Uterus (tissue), 4 donors: ENCODE results near the gene LTBP4. TPM values are rescaled to one million over a fixed set of nuclear protein-coding genes. Genes with fewer than 3 reads are reported as not detected.

Source experiments
- DNase-seq, 2 donors: peaks; one replicate each; pipeline ENCODE4 v3.0.0-alpha.2; 2019 to 2020
- H3K27ac ChIP-seq, 2 donors: fragments of 200-600 bp; sonication (generic); 1 replicate in 1 of 2; 2 replicates in 1 of 2; pipeline ENCODE4 v1.5.1; 2016 to 2018
- H3K27me3 ChIP-seq, 2 donors: fragments of 200-600 bp; sonication (generic); one replicate each; pipeline ENCODE4 v1.5.1; 2018 to 2019; ENCODE audit warnings: control low read depth in 1 of 2
- H3K36me3 ChIP-seq, 2 donors: fragments of 200-600 bp; sonication (generic); one replicate each; pipeline ENCODE4 v1.5.1; 2019; ENCODE audit warnings: control low read depth in 1 of 2
- H3K4me1 ChIP-seq, 2 donors: fragments of 200-600 bp; sonication (generic); one replicate each; pipeline ENCODE4 v1.5.1; 2018 to 2019; ENCODE audit warnings: control low read depth in 1 of 2
- H3K4me3 ChIP-seq, 2 donors: fragments of 200-600 bp; sonication (generic); 1 replicate in 1 of 2; 2 replicates in 1 of 2; pipeline ENCODE4 v1.5.1; 2018 to 2019; ENCODE audit warnings: mild to moderate bottlenecking in 1 of 2
- H3K9me3 ChIP-seq, 2 donors: fragments of 200-600 bp; sonication (generic); one replicate each; pipeline ENCODE4 v1.5.1; 2019; ENCODE audit warnings: control low read depth in 1 of 2
- CTCF ChIP-seq, 4 experiments: fragments of 200-600 bp in 2 of 4; fragments of 450-650 bp in 2 of 4; sonication (generic) in 2 of 4; IDR thresholded peaks; one replicate each; pipeline ENCODE4 v1.5.1; 2016 to 2019; ENCODE audit warnings: antibody characterized with exemption in 4 of 4, mild to moderate bottlenecking in 2 of 4, moderate library complexity in 1 of 4
- POLR2A ChIP-seq, 2 donors: fragments of 450-650 bp; IDR thresholded peaks; one replicate each; pipeline ENCODE4 v1.6.1; 2016; ENCODE audit warnings: antibody characterized with exemption in 2 of 2, mild to moderate bottlenecking in 1 of 2, moderate library complexity in 1 of 2
- intact Hi-C: fragments of 100-400 bp; cut with DNase I; formaldehyde crosslinking; loops from one replicate; pipeline ENCODE4 v1.15.1; 2023; ENCODE audit warnings: low total_unique reads
- total RNA-seq, 4 donors: library from RNA; depleted of rRNA in 3 of 4; stranded (reverse); fragments of >200 nt in 3 of 4; gene quantifications; one replicate each; pipeline versions ENCODE4 v1.1.0 to v1.2.4, GENCODE V29; 2014 to 2023
- donor health status: DM: yes; HTN: yes; CAD: no.

Gene LTBP4
- total RNA-seq, 4 donors from 2014 or later, result 163 to 1,000 (median 501) TPM

- no peak for DNase-seq
- intact Hi-C loops, result loop anchor here (10.0 kb wide), 1 partner anchor 1533 kb away; no protein-coding TSS in a partner anchor
- Histone ChIP-seq H3K9me3 (no peaks in the 10 kb centered on the region), H3K27ac (no peak overlapping the region), H3K27me3 (no peaks in the 10 kb centered on the region), H3K36me3 (no peaks in the 10 kb centered on the region), H3K4me1 (no peaks in the 10 kb centered on the region), H3K4me3 (no peak overlapping the region)
- no peak for TF ChIP-seq POLR2A (IDR thresholded peaks at IDR 0.05)
- no peak for TF ChIP-seq CTCF (IDR thresholded peaks at IDR 0.05)
Measured at GRCh38 chr19:40667602-40668001, 66.4 kb downstream of the LTBP4 start.

- TF ChIP-seq CTCF (IDR thresholded peaks at IDR 0.05), result no peak
- TF ChIP-seq POLR2A (IDR thresholded peaks at IDR 0.05), result no peak
- H3K36me3 ChIP-seq, result no peaks in the 10 kb centered on the region
- no peak for DNase-seq
- H3K9me3 ChIP-seq, result no peaks in the 10 kb centered on the region
- no peak overlapping the region for H3K4me3 ChIP-seq
- no peaks in the 10 kb centered on the region for H3K4me1 ChIP-seq
- intact Hi-C loops, result loop anchor here (10.0 kb wide), 1 partner anchor 1534 kb away; no protein-coding TSS in a partner anchor
- no peak overlapping the region for H3K27ac ChIP-seq
- no peaks in the 10 kb centered on the region for H3K27me3 ChIP-seq
Measured at GRCh38 chr19:40668991-40669614, 67.9 kb downstream of the LTBP4 start.

GRCh38 chr19:40671404-40671803, 70.2 kb downstream of the LTBP4 start:
- DNase-seq, result no peak
- no peaks in the 10 kb centered on the region for H3K36me3 ChIP-seq
- intact Hi-C loops, result no loop called here
- no peak overlapping the region for H3K27ac ChIP-seq
- TF ChIP-seq POLR2A (IDR thresholded peaks at IDR 0.05), result no peak
- TF ChIP-seq CTCF (IDR thresholded peaks at IDR 0.05), result no peak
- no peaks in the 10 kb centered on the region for H3K27me3 ChIP-seq
- H3K4me3 ChIP-seq, result no peak overlapping the region
- H3K9me3 ChIP-seq, result no peaks in the 10 kb centered on the region
- H3K4me1 ChIP-seq, result no peaks in the 10 kb centered on the region

GRCh38 chr19:40672038-40672437, 70.9 kb downstream of the LTBP4 start:
- Histone ChIP-seq H3K36me3 (no peaks in the 10 kb centered on the region), H3K27ac (no peak overlapping the region), H3K4me3 (no peak overlapping the region), H3K27me3 (no peaks in the 10 kb centered on the region), H3K9me3 (no peaks in the 10 kb centered on the region), H3K4me1 (no peaks in the 10 kb centered on the region)
- DNase-seq, result no peak
- TF ChIP-seq POLR2A (IDR thresholded peaks at IDR 0.05) (no peak), CTCF (IDR thresholded peaks at IDR 0.05) (no peak)
- intact Hi-C loops, result no loop called here

GRCh38 chr19:40672573-40673299, 71.6 kb downstream of the LTBP4 start:
- H3K27me3 ChIP-seq, result no peaks in the 10 kb centered on the region
- intact Hi-C loops, result no loop called here
- no peaks in the 10 kb centered on the region for H3K36me3 ChIP-seq
- no peak for DNase-seq
- H3K4me1 ChIP-seq, result no peaks in the 10 kb centered on the region
- H3K4me3 ChIP-seq, result no peak overlapping the region
- H3K9me3 ChIP-seq, result no peaks in the 10 kb centered on the region
- TF ChIP-seq CTCF (IDR thresholded peaks at IDR 0.05), result no peak
- no peak for TF ChIP-seq POLR2A (IDR thresholded peaks at IDR 0.05)
- no peak overlapping the region for H3K27ac ChIP-seq
